ENCODE data around the gene CHDH.

GRCh38 chr3:53830944-53831343, 15.3 kb downstream of the CHDH start:
- TF ChIP-seq CTCF (IDR thresholded peaks at IDR 0.05) (no peak), POLR2A (IDR thresholded peaks at IDR 0.05) (no peak)

Data from uterus (tissue), 2 donors.